22Rv1 (cell line): ENCODE data around the gene STARD7.

Source experiments
- ZFX ChIP-seq: fragments of 450-650 bp; IDR thresholded peaks from 2 replicates; pipeline ENCODE4 v1.6.1; 2017; ENCODE audit warnings: antibody characterized with exemption, borderline replicate concordance
- TF ChIP-seq, protein P1 (sequence below): fragments of 450-650 bp; IDR thresholded peaks from 2 replicates; pipeline ENCODE4 v1.5.1; 2017; ENCODE audit warnings: mild to moderate bottlenecking

- no peak for TF ChIP-seq ZFX
- TF ChIP-seq, protein P1, sequence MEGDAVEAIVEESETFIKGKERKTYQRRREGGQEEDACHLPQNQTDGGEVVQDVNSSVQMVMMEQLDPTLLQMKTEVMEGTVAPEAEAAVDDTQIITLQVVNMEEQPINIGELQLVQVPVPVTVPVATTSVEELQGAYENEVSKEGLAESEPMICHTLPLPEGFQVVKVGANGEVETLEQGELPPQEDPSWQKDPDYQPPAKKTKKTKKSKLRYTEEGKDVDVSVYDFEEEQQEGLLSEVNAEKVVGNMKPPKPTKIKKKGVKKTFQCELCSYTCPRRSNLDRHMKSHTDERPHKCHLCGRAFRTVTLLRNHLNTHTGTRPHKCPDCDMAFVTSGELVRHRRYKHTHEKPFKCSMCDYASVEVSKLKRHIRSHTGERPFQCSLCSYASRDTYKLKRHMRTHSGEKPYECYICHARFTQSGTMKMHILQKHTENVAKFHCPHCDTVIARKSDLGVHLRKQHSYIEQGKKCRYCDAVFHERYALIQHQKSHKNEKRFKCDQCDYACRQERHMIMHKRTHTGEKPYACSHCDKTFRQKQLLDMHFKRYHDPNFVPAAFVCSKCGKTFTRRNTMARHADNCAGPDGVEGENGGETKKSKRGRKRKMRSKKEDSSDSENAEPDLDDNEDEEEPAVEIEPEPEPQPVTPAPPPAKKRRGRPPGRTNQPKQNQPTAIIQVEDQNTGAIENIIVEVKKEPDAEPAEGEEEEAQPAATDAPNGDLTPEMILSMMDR: no peak
Observed at GRCh38 chr2:96151595-96152303, 56.9 kb downstream of the STARD7 start.
